AG04449 (cell line): ENCODE data around the gene TIFAB.
A peak's percentile ranks its signal among the peaks of the same experiment; 100 is the strongest.

Experiments
- CTCF ChIA-PET: fragments of 350-600 bp; formaldehyde crosslinking; extraction: SDS; loops from one replicate; lab custom pipeline; 2021; ENCODE audit warnings: antibody characterized with exemption; lab: Yijun Ruan, JAX
- POLR2A ChIA-PET: fragments of 400-600, 350-600 bp; formaldehyde crosslinking; extraction: SDS; loops from one replicate; lab custom pipeline; 2020; ENCODE audit warnings: antibody characterized with exemption, inconsistent platforms; lab: Yijun Ruan, JAX
- DNase-seq: peaks from one replicate; pipeline ENCODE4 v3.0.0-alpha.2; 2010; ENCODE audit warnings: low read depth, low spot score
- H3K4me3 ChIP-seq: 2 replicates; pipeline ENCODE4 v1.5.1; 2011; ENCODE audit warnings: low read depth, mild to moderate bottlenecking, control low read depth, low read length
- CTCF ChIP-seq: IDR thresholded peaks from one replicate; pipeline ENCODE4 v1.5.1; 2011; ENCODE audit warnings: mild to moderate bottlenecking, moderate library complexity, low read length, control low read depth, inconsistent platforms; ENCODE audit not compliant: insufficient read depth; ENCODE audit errors: missing control alignments

Gene TIFAB

GRCh38 chr5:135469911-135470310 lies 17.8 kb upstream of the TIFAB start:
- TF ChIP-seq CTCF: no peak
- ChIA-PET CTCF (interaction anchor here (1.1 to 37.5 kb wide), 4 partner anchors 9 to 92 kb away, joined by 3 to 2422 read pairs (median 20); partner anchors contain the start of gene CXCL14), POLR2A (no interaction called here)
- no peak for DNase-seq
- no peak overlapping the region for H3K4me3 ChIP-seq

- no peak for DNase-seq
- TF ChIP-seq CTCF: no peak
- POLR2A ChIA-PET: no interaction called here
- CTCF ChIA-PET: interaction anchor here (1.0 to 37.5 kb wide), 5 partner anchors 8 to 362 kb away, joined by 3 to 2422 read pairs (median 30); partner anchors contain the start of gene CXCL14
- no peak overlapping the region for H3K4me3 ChIP-seq
Observed at GRCh38 chr5:135468541-135468940, 16.4 kb upstream of the TIFAB start.

GRCh38 chr5:135467871-135468485 lies 15.8 kb upstream of the TIFAB start:
- no peak for DNase-seq
- POLR2A ChIA-PET: no interaction called here
- TF ChIP-seq CTCF: no peak
- CTCF ChIA-PET: interaction anchor here (1.0 to 37.5 kb wide), 7 partner anchors 9 to 362 kb away, joined by 3 to 2422 read pairs (median 31); partner anchors contain the start of gene CXCL14
- no peak overlapping the region for H3K4me3 ChIP-seq

- DNase-seq: no peak
- POLR2A ChIA-PET: no interaction called here
- TF ChIP-seq CTCF: no peak
- CTCF ChIA-PET: interaction anchor here (1.0 to 37.5 kb wide), 17 partner anchors 9 to 363 kb away, joined by 3 to 2422 read pairs (median 28); partner anchors contain the start of genes CXCL14, DCANP1 and TIFAB
- no peak overlapping the region for H3K4me3 ChIP-seq
Observed at GRCh38 chr5:135467051-135467625, 15.0 kb upstream of the TIFAB start.

- no peak for DNase-seq
Observed at GRCh38 chr5:135466178-135467050, 14.3 kb upstream of the TIFAB start.

More at GRCh38 chr5:135466178-135467050, 14.3 kb upstream of the TIFAB start:
- POLR2A ChIA-PET: interaction anchor here (0.6 to 1.2 kb wide), 3 partner anchors 85 to 96 kb away, joined by 3 read pairs; no protein-coding TSS in a partner anchor
- no peak overlapping the region for H3K4me3 ChIP-seq
- CTCF ChIA-PET: interaction anchor here (0.6 to 37.5 kb wide), 30 partner anchors 10 to 372 kb away, joined by 3 to 2422 read pairs (median 9); partner anchors contain the start of genes CXCL14, DCANP1 and TIFAB
- TF ChIP-seq CTCF: peak; percentile 96
